ENCODE results near the gene STRIP1. TPM values are rescaled to one million over a fixed set of nuclear protein-coding genes. Genes with fewer than 3 reads are reported as not detected.

Gene STRIP1
- total and polyA plus RNA-seq, 4 donors: 5.8 to 22.8 (median 13.2) TPM

DNA sequence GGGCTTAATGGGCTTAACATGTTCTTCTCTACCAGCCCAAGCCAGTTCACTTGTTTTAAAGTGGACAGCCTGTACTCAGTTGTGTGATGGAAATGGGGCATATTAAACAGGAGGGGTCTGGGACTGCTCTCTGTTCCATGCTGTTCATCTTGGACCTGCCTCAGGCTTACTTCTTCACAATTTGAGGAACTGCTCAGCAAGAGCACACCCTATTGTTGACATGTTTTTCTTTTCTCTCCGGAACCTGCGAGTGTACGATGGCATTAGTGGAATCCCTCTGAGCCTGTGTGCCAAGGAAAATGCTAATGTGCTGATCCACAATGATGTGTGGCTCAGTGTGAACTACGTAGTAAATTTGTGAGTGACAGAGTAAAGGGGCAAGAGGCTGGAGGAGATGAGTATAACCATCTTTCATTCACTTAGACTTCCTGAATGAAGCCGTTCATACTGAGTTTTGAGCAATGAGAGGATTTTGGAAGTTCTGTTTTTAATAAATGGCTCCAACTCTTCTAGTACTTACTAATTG lies 43.0 kb upstream of the STRIP1 start:
- TF ChIP-seq FOXA2 (IDR thresholded peaks at IDR 0.05) (no peak), HNF4G (IDR thresholded peaks at IDR 0.05) (no peak), JUND (IDR thresholded peaks at IDR 0.05) (no peak), EGR1 (IDR thresholded peaks at IDR 0.05; ENCODE audit: low read depth in 2 of 2) (no peak), RXRA (IDR thresholded peaks at IDR 0.05) (no peak), FOXA1 (IDR thresholded peaks at IDR 0.05) (no peak), RAD21 (IDR thresholded peaks at IDR 0.05) (no peak), GABPA (IDR thresholded peaks at IDR 0.05 in 1 of 2, conservative IDR thresholded peaks at IDR 0.05 in 1 of 2) (no peak), TAF1 (conservative IDR thresholded peaks at IDR 0.05) (no peak), YY1 (IDR thresholded peaks at IDR 0.05) (no peak), SP1 (IDR thresholded peaks at IDR 0.05) (no peak), NR2F2 (IDR thresholded peaks at IDR 0.05) (no peak), HNF4A (conservative IDR thresholded peaks at IDR 0.05) (no peak)
- TF ChIP-seq, protein P1, sequence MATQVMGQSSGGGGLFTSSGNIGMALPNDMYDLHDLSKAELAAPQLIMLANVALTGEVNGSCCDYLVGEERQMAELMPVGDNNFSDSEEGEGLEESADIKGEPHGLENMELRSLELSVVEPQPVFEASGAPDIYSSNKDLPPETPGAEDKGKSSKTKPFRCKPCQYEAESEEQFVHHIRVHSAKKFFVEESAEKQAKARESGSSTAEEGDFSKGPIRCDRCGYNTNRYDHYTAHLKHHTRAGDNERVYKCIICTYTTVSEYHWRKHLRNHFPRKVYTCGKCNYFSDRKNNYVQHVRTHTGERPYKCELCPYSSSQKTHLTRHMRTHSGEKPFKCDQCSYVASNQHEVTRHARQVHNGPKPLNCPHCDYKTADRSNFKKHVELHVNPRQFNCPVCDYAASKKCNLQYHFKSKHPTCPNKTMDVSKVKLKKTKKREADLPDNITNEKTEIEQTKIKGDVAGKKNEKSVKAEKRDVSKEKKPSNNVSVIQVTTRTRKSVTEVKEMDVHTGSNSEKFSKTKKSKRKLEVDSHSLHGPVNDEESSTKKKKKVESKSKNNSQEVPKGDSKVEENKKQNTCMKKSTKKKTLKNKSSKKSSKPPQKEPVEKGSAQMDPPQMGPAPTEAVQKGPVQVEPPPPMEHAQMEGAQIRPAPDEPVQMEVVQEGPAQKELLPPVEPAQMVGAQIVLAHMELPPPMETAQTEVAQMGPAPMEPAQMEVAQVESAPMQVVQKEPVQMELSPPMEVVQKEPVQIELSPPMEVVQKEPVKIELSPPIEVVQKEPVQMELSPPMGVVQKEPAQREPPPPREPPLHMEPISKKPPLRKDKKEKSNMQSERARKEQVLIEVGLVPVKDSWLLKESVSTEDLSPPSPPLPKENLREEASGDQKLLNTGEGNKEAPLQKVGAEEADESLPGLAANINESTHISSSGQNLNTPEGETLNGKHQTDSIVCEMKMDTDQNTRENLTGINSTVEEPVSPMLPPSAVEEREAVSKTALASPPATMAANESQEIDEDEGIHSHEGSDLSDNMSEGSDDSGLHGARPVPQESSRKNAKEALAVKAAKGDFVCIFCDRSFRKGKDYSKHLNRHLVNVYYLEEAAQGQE (IDR thresholded peaks at IDR 0.05): no peak
- TF ChIP-seq, protein P2, sequence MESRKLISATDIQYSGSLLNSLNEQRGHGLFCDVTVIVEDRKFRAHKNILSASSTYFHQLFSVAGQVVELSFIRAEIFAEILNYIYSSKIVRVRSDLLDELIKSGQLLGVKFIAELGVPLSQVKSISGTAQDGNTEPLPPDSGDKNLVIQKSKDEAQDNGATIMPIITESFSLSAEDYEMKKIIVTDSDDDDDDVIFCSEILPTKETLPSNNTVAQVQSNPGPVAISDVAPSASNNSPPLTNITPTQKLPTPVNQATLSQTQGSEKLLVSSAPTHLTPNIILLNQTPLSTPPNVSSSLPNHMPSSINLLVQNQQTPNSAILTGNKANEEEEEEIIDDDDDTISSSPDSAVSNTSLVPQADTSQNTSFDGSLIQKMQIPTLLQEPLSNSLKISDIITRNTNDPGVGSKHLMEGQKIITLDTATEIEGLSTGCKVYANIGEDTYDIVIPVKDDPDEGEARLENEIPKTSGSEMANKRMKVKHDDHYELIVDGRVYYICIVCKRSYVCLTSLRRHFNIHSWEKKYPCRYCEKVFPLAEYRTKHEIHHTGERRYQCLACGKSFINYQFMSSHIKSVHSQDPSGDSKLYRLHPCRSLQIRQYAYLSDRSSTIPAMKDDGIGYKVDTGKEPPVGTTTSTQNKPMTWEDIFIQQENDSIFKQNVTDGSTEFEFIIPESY (IDR thresholded peaks at IDR 0.05): no peak
- TF ChIP-seq, protein P3, sequence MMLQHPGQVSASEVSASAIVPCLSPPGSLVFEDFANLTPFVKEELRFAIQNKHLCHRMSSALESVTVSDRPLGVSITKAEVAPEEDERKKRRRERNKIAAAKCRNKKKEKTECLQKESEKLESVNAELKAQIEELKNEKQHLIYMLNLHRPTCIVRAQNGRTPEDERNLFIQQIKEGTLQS (IDR thresholded peaks at IDR 0.05): no peak
- TF ChIP-seq, protein P4, sequence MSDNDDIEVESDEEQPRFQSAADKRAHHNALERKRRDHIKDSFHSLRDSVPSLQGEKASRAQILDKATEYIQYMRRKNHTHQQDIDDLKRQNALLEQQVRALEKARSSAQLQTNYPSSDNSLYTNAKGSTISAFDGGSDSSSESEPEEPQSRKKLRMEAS (IDR thresholded peaks at IDR 0.05): no peak
- Histone ChIP-seq H3K27ac (ENCODE audit: low read depth in 1 of 2, low read length in 2 of 2) (no peak overlapping the region), H3K27me3 (ENCODE audit: control insufficient read depth in 4 of 4, insufficient read depth in 4 of 4, low read length in 3 of 4) (no peaks in the 10 kb centered on the region), H3K4me3 (ENCODE audit: low read depth in 1 of 3, low read length in 3 of 3) (no peak overlapping the region), H3K9me3 (ENCODE audit: control insufficient read depth in 4 of 4, low read length in 3 of 4) (no peaks in the 10 kb centered on the region), H3K36me3 (ENCODE audit: control insufficient read depth in 4 of 4, insufficient read depth in 3 of 4, low read depth in 1 of 4, low read length in 3 of 4) (no peaks in the 10 kb centered on the region), H3K9ac (ENCODE audit: low read depth in 1 of 2, low read length in 2 of 2) (no peak overlapping the region), H3K4me1 (ENCODE audit: control insufficient read depth in 4 of 4, insufficient read depth in 4 of 4, low read length in 3 of 4) (peaks cover 2 to 61% (median 47%) of the 10 kb centered on the region in 4 donors)
- 95% methylated on average over 5 of the region's 5 CpGs for WGBS
- no peak for DNase-seq (ENCODE audit: low spot score)

DNA sequence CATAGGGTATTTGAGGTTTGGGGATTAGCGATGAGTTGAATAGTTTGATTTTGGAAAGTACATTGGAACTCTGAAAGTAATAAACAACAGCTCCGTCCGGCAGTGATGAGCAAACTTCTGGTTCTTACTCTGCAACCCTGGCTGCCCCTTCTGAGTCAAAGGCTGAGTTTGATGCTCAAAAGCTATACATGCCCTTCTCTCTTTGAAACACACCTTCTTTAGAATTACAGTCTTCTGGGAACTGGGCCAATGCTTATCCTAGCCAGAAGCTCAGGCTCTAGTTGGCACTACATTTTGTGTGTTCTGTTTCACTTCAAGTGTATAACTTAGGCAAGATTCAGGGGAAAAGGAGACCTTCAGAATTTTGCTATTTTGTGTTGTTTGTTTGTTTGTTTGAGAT lies 40.5 kb upstream of the STRIP1 start:
- TF ChIP-seq TAF1 (conservative IDR thresholded peaks at IDR 0.05) (no peak), YY1 (IDR thresholded peaks at IDR 0.05) (no peak), FOXA2 (IDR thresholded peaks at IDR 0.05) (no peak), NR2F2 (IDR thresholded peaks at IDR 0.05) (no peak), RXRA (IDR thresholded peaks at IDR 0.05) (no peak), HNF4A (conservative IDR thresholded peaks at IDR 0.05) (no peak), FOXA1 (IDR thresholded peaks at IDR 0.05) (no peak), RAD21 (IDR thresholded peaks at IDR 0.05) (no peak), GABPA (IDR thresholded peaks at IDR 0.05 in 1 of 2, conservative IDR thresholded peaks at IDR 0.05 in 1 of 2) (no peak)
- TF ChIP-seq, protein P4 (IDR thresholded peaks at IDR 0.05): no peak
- TF ChIP-seq, protein P2 (IDR thresholded peaks at IDR 0.05): no peak
- TF ChIP-seq, protein P1 (IDR thresholded peaks at IDR 0.05): no peak
- TF ChIP-seq, protein P3 (IDR thresholded peaks at IDR 0.05): no peak
- no peak overlapping the region for H3K9ac ChIP-seq (ENCODE audit: low read depth in 1 of 2, low read length in 2 of 2)
- H3K27me3 ChIP-seq (ENCODE audit: control insufficient read depth in 4 of 4, insufficient read depth in 4 of 4, low read length in 3 of 4): no peaks in the 10 kb centered on the region
- H3K4me1 ChIP-seq (ENCODE audit: control insufficient read depth in 4 of 4, insufficient read depth in 4 of 4, low read length in 3 of 4): peaks cover 2 to 41% (median 25%) of the 10 kb centered on the region in 4 donors
- H3K4me3 ChIP-seq (ENCODE audit: low read depth in 1 of 3, low read length in 3 of 3): no peak overlapping the region
- H3K27ac ChIP-seq (ENCODE audit: low read depth in 1 of 2, low read length in 2 of 2): no peak overlapping the region
- no peaks in the 10 kb centered on the region for H3K9me3 ChIP-seq (ENCODE audit: control insufficient read depth in 4 of 4, low read length in 3 of 4)
- no peak for DNase-seq (ENCODE audit: low spot score)
- no peaks in the 10 kb centered on the region for H3K36me3 ChIP-seq (ENCODE audit: control insufficient read depth in 4 of 4, insufficient read depth in 3 of 4, low read depth in 1 of 4, low read length in 3 of 4)
- WGBS: 64% methylated on average over 3 of the region's 3 CpGs
